Esophagus muscularis mucosa (tissue), 4 donors: Measurements from ENCODE around the gene ZNF530. TPM values are rescaled to one million over a fixed set of nuclear protein-coding genes. Genes with fewer than 3 reads are reported as not detected.
A peak's percentile ranks its signal among the peaks of the same experiment; 100 is the strongest.

Experiments
- DNase-seq: peaks from one replicate; pipeline ENCODE4 v3.0.0-alpha.2; 2017; ENCODE audit errors: extremely low spot score
- H3K27ac ChIP-seq, 4 donors: fragments of 200-600 bp; sonication (generic); replicated peaks in 1 of 4; 1 replicate in 3 of 4; 2 replicates in 1 of 4; pipeline ENCODE4 v1.5.1; 2016 to 2019; ENCODE audit warnings: mild to moderate bottlenecking in 1 of 4
- H3K27me3 ChIP-seq, 4 donors: fragments of 200-600 bp; sonication (generic); one replicate each; pipeline versions ENCODE4 v1.5.1 to v1.6.0; 2016 to 2019
- H3K36me3 ChIP-seq, 4 donors: fragments of 200-600 bp; sonication (generic); one replicate each; pipeline ENCODE4 v1.5.1; 2016 to 2019
- H3K4me1 ChIP-seq, 4 donors: fragments of 200-600 bp; sonication (generic); one replicate each; pipeline ENCODE4 v1.5.1; 2016 to 2019
- H3K4me3 ChIP-seq, 4 donors: fragments of 200-600 bp; sonication (generic); 1 replicate in 2 of 4; 2 replicates in 2 of 4; pipeline ENCODE4 v1.5.1; 2016 to 2019; ENCODE audit warnings: mild to moderate bottlenecking in 4 of 4, moderate library complexity in 1 of 4
- H3K9me3 ChIP-seq, 4 donors: fragments of 200-600 bp; sonication (generic); 1 replicate in 3 of 4; 2 replicates in 1 of 4; pipeline ENCODE4 v1.5.1; 2016 to 2019
- EP300 ChIP-seq: sonication (generic); formaldehyde crosslinking; IDR thresholded peaks from one replicate; pipeline ENCODE4 v1.6.1; 2017; ENCODE audit warnings: antibody characterized with exemption
- POLR2A ChIP-seq: fragments of 450-650 bp; IDR thresholded peaks from one replicate; pipeline ENCODE4 v1.6.1; 2017; ENCODE audit warnings: antibody characterized with exemption, moderate library complexity, mild to moderate bottlenecking, low read depth
- POLR2AphosphoS5 ChIP-seq, 2 donors: sonication (generic); formaldehyde crosslinking; IDR thresholded peaks; one replicate each; pipeline ENCODE4 v1.6.1; 2017; ENCODE audit warnings: antibody characterized with exemption in 2 of 2
- WGBS: methylation state at CpG from one replicate; pipeline ENCODE4 v1.1.5; 2018; 5-methylcytosine and 5-hydroxymethylcytosine counted together
- intact Hi-C: fragments of 100-400 bp; cut with DNase I; formaldehyde crosslinking; loops from one replicate; pipeline ENCODE4 v1.15.1; 2023
- total RNA-seq, 4 donors: library from RNA; depleted of rRNA; stranded (reverse); fragments of >200 nt; gene quantifications; one replicate each; pipeline versions ENCODE4 v1.1.0 to v1.2.1, GENCODE V29; 2016
- TF ChIP-seq, protein P1 (sequence below), 3 experiments: fragments of 200-600 bp in 2 of 3; fragments of 450-650 bp in 1 of 3; sonication (generic) in 2 of 3; IDR thresholded peaks; one replicate each; pipeline ENCODE4 v1.5.1; 2017 to 2019; ENCODE audit warnings: antibody characterized with exemption in 3 of 3, mild to moderate bottlenecking in 2 of 3, moderate library complexity in 1 of 3

ZNF530 gene
- total RNA-seq, 4 donors from 2014 or later: 1.2 to 6.9 (median 2.8) TPM

DNA sequence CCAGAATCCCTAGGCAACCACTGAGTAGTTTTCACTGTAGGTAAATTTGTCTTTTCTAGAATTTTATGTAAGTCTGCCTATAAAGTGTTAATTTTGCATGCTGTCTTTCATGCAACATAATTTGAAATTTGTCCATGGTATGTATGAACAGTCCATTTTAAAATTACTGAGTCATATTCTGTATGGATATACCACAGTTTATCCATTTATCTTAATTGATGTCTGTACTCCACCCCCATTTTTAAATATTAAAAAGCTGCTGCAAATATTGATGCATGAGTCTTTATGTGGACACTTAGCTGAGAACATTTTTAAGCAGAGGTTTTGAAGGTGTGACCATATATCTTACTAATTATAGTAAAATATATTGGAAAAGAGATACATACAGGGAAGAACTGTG lies 23.4 kb downstream of the ZNF530 start:
- H3K4me1 ChIP-seq: no peaks in the 10 kb centered on the region
- intact Hi-C loops: no loop called here
- peaks cover 43 to 100% (median 93%) of the 10 kb centered on the region in 4 donors for H3K9me3 ChIP-seq
- H3K4me3 ChIP-seq: no peak overlapping the region
- H3K27me3 ChIP-seq: no peaks in the 10 kb centered on the region
- H3K36me3 ChIP-seq: peaks cover 51 to 68% (median 64%) of the 10 kb centered on the region in 4 donors
- no peak for DNase-seq
- no peak overlapping the region for H3K27ac ChIP-seq
- TF ChIP-seq POLR2AphosphoS5 (IDR thresholded peaks at IDR 0.05) (no peak), EP300 (no peak), POLR2A (no peak)
- TF ChIP-seq, protein P1, sequence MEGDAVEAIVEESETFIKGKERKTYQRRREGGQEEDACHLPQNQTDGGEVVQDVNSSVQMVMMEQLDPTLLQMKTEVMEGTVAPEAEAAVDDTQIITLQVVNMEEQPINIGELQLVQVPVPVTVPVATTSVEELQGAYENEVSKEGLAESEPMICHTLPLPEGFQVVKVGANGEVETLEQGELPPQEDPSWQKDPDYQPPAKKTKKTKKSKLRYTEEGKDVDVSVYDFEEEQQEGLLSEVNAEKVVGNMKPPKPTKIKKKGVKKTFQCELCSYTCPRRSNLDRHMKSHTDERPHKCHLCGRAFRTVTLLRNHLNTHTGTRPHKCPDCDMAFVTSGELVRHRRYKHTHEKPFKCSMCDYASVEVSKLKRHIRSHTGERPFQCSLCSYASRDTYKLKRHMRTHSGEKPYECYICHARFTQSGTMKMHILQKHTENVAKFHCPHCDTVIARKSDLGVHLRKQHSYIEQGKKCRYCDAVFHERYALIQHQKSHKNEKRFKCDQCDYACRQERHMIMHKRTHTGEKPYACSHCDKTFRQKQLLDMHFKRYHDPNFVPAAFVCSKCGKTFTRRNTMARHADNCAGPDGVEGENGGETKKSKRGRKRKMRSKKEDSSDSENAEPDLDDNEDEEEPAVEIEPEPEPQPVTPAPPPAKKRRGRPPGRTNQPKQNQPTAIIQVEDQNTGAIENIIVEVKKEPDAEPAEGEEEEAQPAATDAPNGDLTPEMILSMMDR (IDR thresholded peaks at IDR 0.05): no peak

DNA sequence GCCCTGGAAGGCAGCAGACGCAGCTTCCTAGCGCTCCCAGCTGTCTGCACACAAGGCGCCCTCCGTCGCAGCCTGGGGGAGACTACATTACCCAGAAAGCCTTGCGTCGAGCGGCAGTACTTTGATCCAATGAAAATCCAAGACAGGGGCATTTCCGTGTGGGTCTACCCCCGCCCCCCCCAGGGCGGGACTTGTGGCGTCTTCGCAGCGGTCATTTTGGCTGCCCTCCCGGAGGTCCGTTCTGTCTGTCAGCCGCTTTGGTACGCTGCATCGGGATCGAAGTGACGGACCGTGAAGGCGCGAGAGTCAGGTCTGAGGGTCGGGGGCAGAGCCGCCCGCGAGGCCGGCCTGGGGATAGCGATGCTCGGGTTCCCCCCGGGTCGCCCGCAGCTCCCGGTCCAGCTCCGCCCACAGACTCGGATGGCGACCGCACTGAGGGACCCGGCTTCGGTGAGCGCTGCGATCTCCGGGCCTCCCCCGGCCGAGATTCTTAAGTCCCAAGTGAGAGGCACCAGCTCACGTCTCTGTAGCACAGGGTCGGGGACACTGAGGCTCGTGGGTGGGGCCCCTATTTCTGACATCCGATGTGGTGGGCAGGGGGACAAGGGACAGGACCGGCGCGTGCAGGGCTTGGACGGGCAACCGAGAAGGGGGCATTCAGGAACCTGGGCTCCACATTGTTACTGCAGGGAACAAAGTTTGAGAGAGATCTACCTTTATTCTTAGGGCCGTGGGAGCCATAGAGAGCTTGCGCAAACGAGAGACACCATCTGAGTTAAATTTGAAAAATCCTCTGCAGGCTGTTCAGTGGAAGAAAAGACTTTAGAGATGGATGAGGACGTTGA lies 33.5 kb downstream of the ZNF530 start, which contains the start of gene ZNF211:
TSS of gene ZNF211 (plus strand) at position 182 of the 845 bp plus-strand sequence. CDS start at position 361, 179 bp downstream.
- H3K4me3 ChIP-seq: peak within 1 kb of the TSS; percentile 65 to 92 (median 84)
- TF ChIP-seq POLR2A: no peak
- TF ChIP-seq POLR2AphosphoS5 (IDR thresholded peaks at IDR 0.05): peak; percentile 82 to 88
- TF ChIP-seq, protein P1 (IDR thresholded peaks at IDR 0.05): peak in 1 of 3 experiments; percentile 8
- intact Hi-C loops: loop anchor here (5.0 kb wide), 1 partner anchor 56 kb away; the partner anchor contains the start of gene ZNF416
- WGBS: 3% methylated on average over 15 of the region's 59 CpGs
- peaks cover 9 to 19% (median 13%) of the 10 kb centered on the region in 4 donors for H3K4me1 ChIP-seq
- no peaks in the 10 kb centered on the region for H3K27me3 ChIP-seq
- DNase-seq: peak; percentile 98
- H3K27ac ChIP-seq: peak within 1 kb of the TSS; percentile 80 to 90 (median 84)
- peaks cover 19 to 48% (median 33%) of the 10 kb centered on the region in 4 donors for H3K36me3 ChIP-seq
- H3K9me3 ChIP-seq: peaks cover 0 to 44% (median 34%) of the 10 kb centered on the region in 4 donors

- H3K9me3 ChIP-seq: peaks cover 0 to 44% (median 34%) of the 10 kb centered on the region in 4 donors
- H3K36me3 ChIP-seq: peaks cover 23 to 54% (median 39%) of the 10 kb centered on the region in 4 donors
- intact Hi-C loops: loop anchor here (5.0 kb wide), 1 partner anchor 56 kb away; the partner anchor contains the start of gene ZNF416
- DNase-seq: no peak
- peaks cover 9 to 19% (median 13%) of the 10 kb centered on the region in 4 donors for H3K4me1 ChIP-seq
- WGBS: 65% methylated on average over 5 of the region's 6 CpGs
- peak overlapping the region; percentile 65 to 92 (median 84) for H3K4me3 ChIP-seq
- TF ChIP-seq, protein P1 (IDR thresholded peaks at IDR 0.05): no peak
- TF ChIP-seq POLR2AphosphoS5 (IDR thresholded peaks at IDR 0.05): no peak
- H3K27me3 ChIP-seq: no peaks in the 10 kb centered on the region
- peak overlapping the region; percentile 80 to 90 (median 84) for H3K27ac ChIP-seq
Measured at GRCh38 chr19:57633832-57634131, 34.1 kb downstream of the ZNF530 start.

- peak; percentile 24 for DNase-seq
- Histone ChIP-seq H3K36me3 (peaks cover 57 to 80% (median 69%) of the 10 kb centered on the region in 4 donors), H3K27me3 (no peaks in the 10 kb centered on the region), H3K4me1 (peaks cover 9 to 19% (median 13%) of the 10 kb centered on the region in 4 donors), H3K9me3 (peaks cover 7 to 73% (median 63%) of the 10 kb centered on the region in 4 donors), H3K4me3 (no peak overlapping the region), H3K27ac (no peak overlapping the region)
- intact Hi-C loops: no loop called here
- TF ChIP-seq POLR2AphosphoS5 (IDR thresholded peaks at IDR 0.05): no peak
- TF ChIP-seq POLR2A: no peak
- TF ChIP-seq, protein P1 (IDR thresholded peaks at IDR 0.05): no peak
- WGBS: 94% methylated on average over 4 of the region's 4 CpGs
Measured at GRCh38 chr19:57637379-57637778, 37.7 kb downstream of the ZNF530 start.
